WI38 (cell line): ENCODE results near the gene IGFBP3.

Experiments
- H3K4me3 ChIP-seq: 2 replicates; pipeline ENCODE4 v1.5.1; 2011; ENCODE audit warnings: low read depth, mild to moderate bottlenecking, control low read depth, low read length
- CTCF ChIP-seq: IDR thresholded peaks from 2 replicates; pipeline ENCODE4 v1.5.1; 2012; ENCODE audit warnings: low read depth, mild to moderate bottlenecking, control low read depth, low read length

IGFBP3 gene

DNA sequence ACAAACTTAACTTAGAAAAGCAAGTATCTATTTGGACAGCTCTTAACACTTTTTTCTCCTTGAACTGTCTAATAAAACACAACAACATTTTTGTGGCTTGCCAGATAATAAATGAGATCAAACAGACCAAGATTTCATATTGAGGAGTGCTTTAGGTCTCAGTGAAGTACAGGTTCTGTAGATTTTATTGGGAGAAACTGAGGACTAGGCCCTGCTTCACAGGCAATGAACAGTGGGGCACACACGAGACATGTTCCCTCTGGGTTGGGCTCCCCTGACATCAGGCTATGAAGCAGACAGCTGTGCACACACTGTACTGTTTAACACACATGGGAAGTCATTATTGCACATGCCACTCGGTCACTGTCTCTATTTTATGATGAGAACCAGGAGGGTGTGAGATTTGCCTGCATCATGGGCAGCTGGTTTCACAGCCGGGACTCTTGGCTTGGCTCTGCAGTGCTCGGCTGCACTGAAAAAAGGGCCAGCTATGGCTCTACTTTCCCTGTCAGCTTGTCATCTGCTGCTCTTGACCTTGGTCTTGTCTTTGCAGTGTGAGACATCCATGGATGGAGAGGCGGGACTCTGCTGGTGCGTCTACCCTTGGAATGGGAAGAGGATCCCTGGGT is 28.6 kb downstream of the IGFBP3 start:
- TF ChIP-seq CTCF, result no peak
- no peak overlapping the region for H3K4me3 ChIP-seq

DNA sequence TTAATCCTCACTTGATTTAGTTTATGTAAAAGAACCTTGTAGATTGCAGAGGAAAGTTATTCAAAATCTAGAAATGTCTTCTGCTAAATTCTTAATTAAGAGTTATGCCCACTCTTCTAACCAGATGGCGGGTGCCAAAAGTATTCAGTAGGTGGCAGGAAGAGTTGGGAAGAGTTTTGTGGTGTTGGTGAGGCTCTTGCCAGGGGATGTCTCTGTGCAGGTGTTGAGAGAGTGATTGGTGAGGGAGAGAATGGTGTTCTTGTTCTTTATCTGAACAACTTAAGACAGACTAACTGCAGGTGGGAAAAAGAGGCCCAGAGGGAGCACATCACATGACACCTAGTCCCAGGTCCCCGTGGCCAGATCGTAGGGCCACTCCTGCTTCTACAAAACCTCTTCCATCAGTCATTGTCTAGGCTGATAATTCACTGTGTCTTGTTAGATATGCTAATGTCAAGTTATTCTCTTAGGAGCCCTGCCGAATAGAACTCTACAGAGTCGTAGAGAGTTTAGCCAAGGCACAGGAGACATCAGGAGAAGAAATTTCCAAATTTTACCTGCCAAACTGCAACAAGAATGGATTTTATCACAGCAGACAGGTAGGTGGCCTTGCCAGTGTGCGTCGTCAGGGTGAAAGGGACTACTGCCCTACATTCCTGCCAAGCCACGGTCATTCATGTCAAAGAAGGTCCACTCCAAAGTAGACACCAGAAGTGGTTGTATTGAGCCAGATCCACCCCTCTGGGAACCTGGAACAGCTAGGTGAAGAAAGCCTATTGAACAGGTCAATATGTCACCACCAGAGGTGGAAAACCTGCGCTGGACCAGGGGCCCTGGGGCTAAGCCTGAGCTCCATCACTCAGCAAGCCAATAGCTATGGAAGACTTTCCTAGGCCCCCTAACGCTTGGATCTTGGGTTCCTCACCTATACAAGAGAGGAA is 29.3 kb downstream of the IGFBP3 start:
- TF ChIP-seq CTCF, result no peak

DNA sequence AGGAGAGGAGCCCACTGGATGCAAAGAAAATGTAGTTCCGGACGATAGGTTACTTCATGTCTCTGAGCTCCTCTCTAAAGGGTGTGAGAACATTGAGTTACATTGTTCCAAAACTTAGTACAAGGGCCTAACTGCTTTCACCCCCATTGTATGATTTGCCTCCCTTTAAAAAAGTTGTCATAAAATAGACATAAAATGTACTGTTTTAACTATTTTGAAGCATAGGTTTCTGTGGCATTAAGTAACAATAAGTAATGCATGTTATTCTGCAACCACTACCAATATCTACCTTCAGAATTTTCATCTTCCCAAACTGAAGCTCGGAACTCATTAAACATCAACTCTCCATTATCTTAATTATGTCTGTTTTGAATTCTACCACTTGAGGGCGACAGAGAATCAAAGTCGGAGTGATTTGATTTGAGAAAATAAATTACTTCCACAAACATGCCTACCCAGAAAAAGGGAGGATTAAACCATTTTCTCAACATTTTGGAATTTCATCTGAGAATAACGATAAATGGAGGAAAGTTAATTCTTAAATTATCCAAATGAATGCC is 30.1 kb downstream of the IGFBP3 start:
- peak; percentile 41; the same call in 1 of the 2 replicates for TF ChIP-seq CTCF
- no peak overlapping the region for H3K4me3 ChIP-seq

More for the DNA sequence above, 29.3 kb downstream of the IGFBP3 start:
- no peak overlapping the region for H3K4me3 ChIP-seq

- H3K4me3 ChIP-seq, result no peak overlapping the region
- TF ChIP-seq CTCF, result no peak
Measured at GRCh38 chr7:45890125-45890901, 30.8 kb downstream of the IGFBP3 start.

DNA sequence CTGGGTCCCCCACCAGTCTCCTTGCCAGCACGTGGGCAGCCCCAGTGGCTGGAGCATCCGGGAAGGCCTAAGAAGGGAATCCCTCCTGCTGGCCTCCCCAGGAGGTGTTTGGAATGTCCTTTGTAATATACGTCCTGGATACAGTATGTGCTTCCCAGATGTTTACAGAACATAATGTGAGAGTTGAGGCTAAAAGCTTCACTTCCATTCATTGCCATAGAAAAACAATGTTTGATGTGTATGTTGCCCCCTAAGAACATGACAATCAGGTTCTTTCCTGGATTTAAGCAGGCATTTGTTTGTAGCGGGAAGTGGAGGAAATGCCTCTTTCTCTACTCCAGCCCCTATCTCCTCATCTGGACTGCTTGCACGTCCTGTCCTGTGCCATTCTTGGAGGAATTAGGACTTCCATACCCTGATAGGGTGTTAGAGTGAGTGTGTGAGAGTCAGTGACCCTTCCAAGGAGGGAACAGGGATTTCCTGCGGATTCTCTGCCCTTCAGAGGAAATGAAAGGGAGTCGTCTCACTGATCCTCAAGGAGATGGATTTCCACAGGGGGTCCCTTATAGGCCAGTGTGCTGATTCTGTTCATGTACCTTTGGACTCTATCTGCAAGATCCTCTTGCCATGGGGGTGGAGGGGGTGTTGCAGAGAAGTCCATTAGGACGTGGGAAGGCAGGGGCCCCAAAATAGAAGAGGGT is 31.6 kb downstream of the IGFBP3 start:
- no peak for TF ChIP-seq CTCF
- no peak overlapping the region for H3K4me3 ChIP-seq

GRCh38 chr7:45888993-45889366 is 32.1 kb downstream of the IGFBP3 start:
- H3K4me3 ChIP-seq, result peak overlapping the region; percentile 49
- no peak for TF ChIP-seq CTCF
